ENCODE data around the gene SLC13A4.

DNA sequence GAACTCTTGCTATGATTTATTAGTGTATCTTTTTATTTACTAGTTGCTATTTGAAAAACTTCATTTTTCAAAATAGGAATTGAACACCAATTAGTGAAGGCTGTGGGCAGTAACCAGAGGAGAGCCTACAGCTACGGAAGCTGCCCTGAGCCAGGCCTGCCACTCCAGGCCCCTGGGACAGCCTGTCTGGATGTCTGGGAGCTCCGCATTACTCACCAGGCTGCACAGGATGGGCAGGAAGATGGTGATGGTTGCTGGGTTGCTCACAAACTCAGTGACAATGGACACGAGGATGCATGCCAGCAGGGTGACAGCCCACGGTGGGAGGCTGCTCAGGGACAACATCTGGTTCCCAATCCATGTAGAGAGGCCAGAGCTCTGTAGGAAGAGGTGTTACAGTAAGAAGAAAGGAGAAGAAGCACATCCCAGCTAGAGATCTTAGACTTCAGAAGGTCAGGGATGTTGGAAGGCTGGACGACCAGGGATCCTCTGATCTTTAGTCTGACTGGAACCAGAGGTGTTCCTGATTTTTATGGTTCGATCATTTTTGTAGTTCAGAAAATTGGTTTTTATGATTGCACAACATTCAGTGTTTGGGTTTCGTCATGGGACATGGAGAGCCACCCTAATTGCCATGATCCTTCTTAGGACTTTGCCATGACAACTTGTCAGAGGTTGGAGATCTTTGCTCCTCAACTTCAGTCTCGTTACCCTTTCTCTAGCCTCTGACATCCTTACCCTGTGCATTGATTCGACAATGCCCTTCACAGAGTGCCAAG is 42.5 kb downstream of the SLC13A4 start:
- TF ChIP-seq ZNF274 (IDR thresholded peaks at IDR 0.05; ENCODE audit: low read depth, low read length) (no peak), YY1 (IDR thresholded peaks at IDR 0.05; ENCODE audit: insufficient read depth, insufficient read length) (no peak), SUZ12 (IDR thresholded peaks at IDR 0.05; ENCODE audit: extremely low read depth, insufficient read depth, insufficient read length) (no peak)
